GM12878 (cell line): Measurements from ENCODE around the gene KLF7. TPM values are rescaled to one million over a fixed set of nuclear protein-coding genes. Genes with fewer than 3 reads are reported as not detected.

Experiments used
- BRCA1 ChIP-seq: IDR thresholded peaks from 2 replicates; pipeline ENCODE4 v1.6.1; 2011; ENCODE audit warnings: low read depth, low read length, improper control_type of control experiment
- CBX5 ChIP-seq: sonication (generic); IDR thresholded peaks from 2 replicates; pipeline ENCODE4 v1.6.1; 2016; ENCODE audit warnings: low read depth, moderate library complexity, mild to moderate bottlenecking, inconsistent platforms
- GABPA ChIP-seq: IDR thresholded peaks from 2 replicates; pipeline ENCODE4 v1.6.1; 2014; ENCODE audit warnings: antibody characterized with exemption, low read depth, mild to moderate bottlenecking, inconsistent platforms
- PAX8 ChIP-seq: fragments of 450-650 bp; IDR thresholded peaks from 2 replicates; pipeline ENCODE4 v1.6.1; 2017; ENCODE audit warnings: mild to moderate bottlenecking, moderate library complexity
- SIX5 ChIP-seq: IDR thresholded peaks from 2 replicates; pipeline ENCODE4 v1.6.1; 2011; ENCODE audit warnings: mild to moderate bottlenecking, low read depth, low read length, moderate library complexity; ENCODE audit not compliant: severe bottlenecking
- SMARCA5 ChIP-seq: fragments of 450-650 bp; IDR thresholded peaks from 2 replicates; pipeline ENCODE4 v1.6.1; 2017; ENCODE audit warnings: mild to moderate bottlenecking
- TCF3 ChIP-seq: IDR thresholded peaks from 2 replicates; pipeline ENCODE4 v1.6.1; 2012; ENCODE audit warnings: low read depth, mild to moderate bottlenecking, low read length, borderline replicate concordance; ENCODE audit not compliant: insufficient read depth
- WRNIP1 ChIP-seq: IDR thresholded peaks from 2 replicates; pipeline ENCODE4 v1.6.1; 2011; ENCODE audit warnings: low read depth, low read length, improper control_type of control experiment, borderline replicate concordance
- polyA plus RNA-seq, 11 experiments: library from polyadenylated mRNA; depleted of rRNA in 4 of 11; unstranded in 6 of 11; stranded (reverse) in 5 of 11; fragments of >200 nt; fragmentation: Nextera tagmentation in 4 of 11; fragmentation: Illumina TruSeq in 1 of 11; extraction: Ambion mirVana in 4 of 11; extraction: Trizol in 1 of 11; gene quantifications; 1 replicate in 1 of 11; 2 replicates in 10 of 11; pipeline versions ENCODE4 v1.2.1 to v1.2.3, GENCODE V29; 2011 to 2016; ENCODE audit warnings: inconsistent platforms in 2 of 11, missing spikeins in 2 of 11, low read depth in 1 of 11
- total RNA-seq, 4 experiments: library from RNA; depleted of rRNA in 3 of 4; stranded (reverse); fragments of >200 nt in 3 of 4; fragmentation: Illumina TruSeq in 1 of 4; extraction: Trizol in 1 of 4; gene quantifications; 2 replicates each; pipeline versions ENCODE4 v1.2.1 to v1.2.3, GENCODE V29; 2013 to 2021
- TF ChIP-seq, protein P1 (sequence below): IDR thresholded peaks from 2 replicates; pipeline ENCODE4 v1.6.1; 2011; ENCODE audit warnings: low read depth, low read length, improper control_type of control experiment, borderline replicate concordance
- TF ChIP-seq, protein P2 (sequence below): IDR thresholded peaks from 2 replicates; pipeline ENCODE4 v1.6.1; 2011; ENCODE audit warnings: borderline replicate concordance, low read depth, mild to moderate bottlenecking, moderate library complexity, low read length; ENCODE audit not compliant: insufficient read depth, poor library complexity, severe bottlenecking
- TF ChIP-seq, protein P3 (sequence below): fragments of 450-650 bp; IDR thresholded peaks from 2 replicates; pipeline ENCODE4 v1.6.1; 2017; ENCODE audit warnings: antibody characterized with exemption, mild to moderate bottlenecking, moderate library complexity
- TF ChIP-seq, protein P4 (sequence below): fragments of 450-650 bp; IDR thresholded peaks from 2 replicates; pipeline ENCODE4 v1.6.1; 2014; ENCODE audit warnings: mild to moderate bottlenecking
- TF ChIP-seq, protein P5 (sequence below): fragments of 450-650 bp; IDR thresholded peaks from 2 replicates; pipeline ENCODE4 v1.6.1; 2017; ENCODE audit warnings: mild to moderate bottlenecking, moderate library complexity
- TF ChIP-seq, protein P6 (sequence below): fragments of 450-650 bp; formaldehyde crosslinking; IDR thresholded peaks from 2 replicates; pipeline ENCODE4 v1.4.0; 2022; ENCODE audit warnings: mild to moderate bottlenecking, moderate library complexity

The KLF7 gene
- total and polyA plus RNA-seq, 10 of the 15 experiments (the other 5 are each of a cell fraction or from before 2014, with no cell fraction given), result 2.4 to 24.8 (median 8.5) TPM

DNA sequence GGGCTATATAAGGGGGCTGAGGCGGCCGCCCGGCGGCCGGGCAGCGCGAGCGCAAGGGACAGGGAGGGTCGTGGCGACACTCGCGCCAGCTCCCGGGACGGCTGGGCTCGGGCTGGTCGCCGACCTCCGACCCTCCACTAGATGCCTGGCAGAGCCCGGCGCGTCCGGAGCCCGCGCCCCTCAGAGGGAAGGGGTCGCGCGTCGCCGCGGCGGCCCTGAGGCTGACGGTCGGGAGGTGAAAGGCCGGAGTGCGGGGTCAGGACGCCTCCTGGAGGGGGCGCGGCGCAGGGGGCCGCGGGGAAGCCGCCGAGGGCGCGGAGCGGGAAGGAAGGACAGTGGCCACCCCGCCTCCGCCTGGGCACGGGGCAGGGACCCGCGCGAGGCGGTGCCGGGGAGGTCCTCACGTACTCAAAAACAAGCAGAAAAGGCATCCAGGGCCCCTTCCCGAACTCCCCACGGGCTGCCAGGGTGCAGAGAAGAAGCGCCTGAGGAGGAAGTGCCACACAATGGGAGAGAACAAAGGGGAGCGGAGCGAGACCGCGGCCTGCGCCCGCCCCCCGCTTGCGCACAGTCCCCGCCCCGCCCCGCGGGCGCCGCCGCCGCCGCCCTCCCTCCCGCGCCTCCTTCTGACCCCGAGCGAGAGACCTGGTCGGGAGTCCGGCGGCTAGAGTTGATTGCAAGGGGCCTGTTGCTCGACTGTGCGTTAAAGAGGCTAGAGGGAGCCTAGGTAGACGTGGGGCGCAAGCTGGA is 776 bp upstream of the KLF7 start (continued):
- TF ChIP-seq, protein P1, sequence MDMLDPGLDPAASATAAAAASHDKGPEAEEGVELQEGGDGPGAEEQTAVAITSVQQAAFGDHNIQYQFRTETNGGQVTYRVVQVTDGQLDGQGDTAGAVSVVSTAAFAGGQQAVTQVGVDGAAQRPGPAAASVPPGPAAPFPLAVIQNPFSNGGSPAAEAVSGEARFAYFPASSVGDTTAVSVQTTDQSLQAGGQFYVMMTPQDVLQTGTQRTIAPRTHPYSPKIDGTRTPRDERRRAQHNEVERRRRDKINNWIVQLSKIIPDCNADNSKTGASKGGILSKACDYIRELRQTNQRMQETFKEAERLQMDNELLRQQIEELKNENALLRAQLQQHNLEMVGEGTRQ, result no peak
- TF ChIP-seq, protein P2, sequence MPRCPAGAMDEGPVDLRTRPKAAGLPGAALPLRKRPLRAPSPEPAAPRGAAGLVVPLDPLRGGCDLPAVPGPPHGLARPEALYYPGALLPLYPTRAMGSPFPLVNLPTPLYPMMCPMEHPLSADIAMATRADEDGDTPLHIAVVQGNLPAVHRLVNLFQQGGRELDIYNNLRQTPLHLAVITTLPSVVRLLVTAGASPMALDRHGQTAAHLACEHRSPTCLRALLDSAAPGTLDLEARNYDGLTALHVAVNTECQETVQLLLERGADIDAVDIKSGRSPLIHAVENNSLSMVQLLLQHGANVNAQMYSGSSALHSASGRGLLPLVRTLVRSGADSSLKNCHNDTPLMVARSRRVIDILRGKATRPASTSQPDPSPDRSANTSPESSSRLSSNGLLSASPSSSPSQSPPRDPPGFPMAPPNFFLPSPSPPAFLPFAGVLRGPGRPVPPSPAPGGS, result no peak
- TF ChIP-seq BRCA1 (no peak), SIX5 (no peak), GABPA (no peak), PAX8 (no peak), SMARCA5 (peak; percentile 82), WRNIP1 (0 out of 2 replicates have a peak, but pooled peaks have one; percentile 21), TCF3 (peak; percentile 73; the same call in 1 of the 2 replicates), CBX5 (no peak)
- TF ChIP-seq, protein P3, sequence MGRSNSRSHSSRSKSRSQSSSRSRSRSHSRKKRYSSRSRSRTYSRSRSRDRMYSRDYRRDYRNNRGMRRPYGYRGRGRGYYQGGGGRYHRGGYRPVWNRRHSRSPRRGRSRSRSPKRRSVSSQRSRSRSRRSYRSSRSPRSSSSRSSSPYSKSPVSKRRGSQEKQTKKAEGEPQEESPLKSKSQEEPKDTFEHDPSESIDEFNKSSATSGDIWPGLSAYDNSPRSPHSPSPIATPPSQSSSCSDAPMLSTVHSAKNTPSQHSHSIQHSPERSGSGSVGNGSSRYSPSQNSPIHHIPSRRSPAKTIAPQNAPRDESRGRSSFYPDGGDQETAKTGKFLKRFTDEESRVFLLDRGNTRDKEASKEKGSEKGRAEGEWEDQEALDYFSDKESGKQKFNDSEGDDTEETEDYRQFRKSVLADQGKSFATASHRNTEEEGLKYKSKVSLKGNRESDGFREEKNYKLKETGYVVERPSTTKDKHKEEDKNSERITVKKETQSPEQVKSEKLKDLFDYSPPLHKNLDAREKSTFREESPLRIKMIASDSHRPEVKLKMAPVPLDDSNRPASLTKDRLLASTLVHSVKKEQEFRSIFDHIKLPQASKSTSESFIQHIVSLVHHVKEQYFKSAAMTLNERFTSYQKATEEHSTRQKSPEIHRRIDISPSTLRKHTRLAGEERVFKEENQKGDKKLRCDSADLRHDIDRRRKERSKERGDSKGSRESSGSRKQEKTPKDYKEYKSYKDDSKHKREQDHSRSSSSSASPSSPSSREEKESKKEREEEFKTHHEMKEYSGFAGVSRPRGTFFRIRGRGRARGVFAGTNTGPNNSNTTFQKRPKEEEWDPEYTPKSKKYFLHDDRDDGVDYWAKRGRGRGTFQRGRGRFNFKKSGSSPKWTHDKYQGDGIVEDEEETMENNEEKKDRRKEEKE, result 0 out of 2 replicates have a peak, but pooled peaks have one; percentile 26
- TF ChIP-seq, protein P4, sequence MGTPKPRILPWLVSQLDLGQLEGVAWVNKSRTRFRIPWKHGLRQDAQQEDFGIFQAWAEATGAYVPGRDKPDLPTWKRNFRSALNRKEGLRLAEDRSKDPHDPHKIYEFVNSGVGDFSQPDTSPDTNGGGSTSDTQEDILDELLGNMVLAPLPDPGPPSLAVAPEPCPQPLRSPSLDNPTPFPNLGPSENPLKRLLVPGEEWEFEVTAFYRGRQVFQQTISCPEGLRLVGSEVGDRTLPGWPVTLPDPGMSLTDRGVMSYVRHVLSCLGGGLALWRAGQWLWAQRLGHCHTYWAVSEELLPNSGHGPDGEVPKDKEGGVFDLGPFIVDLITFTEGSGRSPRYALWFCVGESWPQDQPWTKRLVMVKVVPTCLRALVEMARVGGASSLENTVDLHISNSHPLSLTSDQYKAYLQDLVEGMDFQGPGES, result no peak
- TF ChIP-seq, protein P5, sequence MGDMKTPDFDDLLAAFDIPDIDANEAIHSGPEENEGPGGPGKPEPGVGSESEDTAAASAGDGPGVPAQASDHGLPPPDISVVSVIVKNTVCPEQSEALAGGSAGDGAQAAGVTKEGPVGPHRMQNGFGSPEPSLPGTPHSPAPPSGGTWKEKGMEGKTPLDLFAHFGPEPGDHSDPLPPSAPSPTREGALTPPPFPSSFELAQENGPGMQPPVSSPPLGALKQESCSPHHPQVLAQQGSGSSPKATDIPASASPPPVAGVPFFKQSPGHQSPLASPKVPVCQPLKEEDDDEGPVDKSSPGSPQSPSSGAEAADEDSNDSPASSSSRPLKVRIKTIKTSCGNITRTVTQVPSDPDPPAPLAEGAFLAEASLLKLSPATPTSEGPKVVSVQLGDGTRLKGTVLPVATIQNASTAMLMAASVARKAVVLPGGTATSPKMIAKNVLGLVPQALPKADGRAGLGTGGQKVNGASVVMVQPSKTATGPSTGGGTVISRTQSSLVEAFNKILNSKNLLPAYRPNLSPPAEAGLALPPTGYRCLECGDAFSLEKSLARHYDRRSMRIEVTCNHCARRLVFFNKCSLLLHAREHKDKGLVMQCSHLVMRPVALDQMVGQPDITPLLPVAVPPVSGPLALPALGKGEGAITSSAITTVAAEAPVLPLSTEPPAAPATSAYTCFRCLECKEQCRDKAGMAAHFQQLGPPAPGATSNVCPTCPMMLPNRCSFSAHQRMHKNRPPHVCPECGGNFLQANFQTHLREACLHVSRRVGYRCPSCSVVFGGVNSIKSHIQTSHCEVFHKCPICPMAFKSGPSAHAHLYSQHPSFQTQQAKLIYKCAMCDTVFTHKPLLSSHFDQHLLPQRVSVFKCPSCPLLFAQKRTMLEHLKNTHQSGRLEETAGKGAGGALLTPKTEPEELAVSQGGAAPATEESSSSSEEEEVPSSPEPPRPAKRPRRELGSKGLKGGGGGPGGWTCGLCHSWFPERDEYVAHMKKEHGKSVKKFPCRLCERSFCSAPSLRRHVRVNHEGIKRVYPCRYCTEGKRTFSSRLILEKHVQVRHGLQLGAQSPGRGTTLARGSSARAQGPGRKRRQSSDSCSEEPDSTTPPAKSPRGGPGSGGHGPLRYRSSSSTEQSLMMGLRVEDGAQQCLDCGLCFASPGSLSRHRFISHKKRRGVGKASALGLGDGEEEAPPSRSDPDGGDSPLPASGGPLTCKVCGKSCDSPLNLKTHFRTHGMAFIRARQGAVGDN, result peak; percentile 81
- TF ChIP-seq, protein P6, sequence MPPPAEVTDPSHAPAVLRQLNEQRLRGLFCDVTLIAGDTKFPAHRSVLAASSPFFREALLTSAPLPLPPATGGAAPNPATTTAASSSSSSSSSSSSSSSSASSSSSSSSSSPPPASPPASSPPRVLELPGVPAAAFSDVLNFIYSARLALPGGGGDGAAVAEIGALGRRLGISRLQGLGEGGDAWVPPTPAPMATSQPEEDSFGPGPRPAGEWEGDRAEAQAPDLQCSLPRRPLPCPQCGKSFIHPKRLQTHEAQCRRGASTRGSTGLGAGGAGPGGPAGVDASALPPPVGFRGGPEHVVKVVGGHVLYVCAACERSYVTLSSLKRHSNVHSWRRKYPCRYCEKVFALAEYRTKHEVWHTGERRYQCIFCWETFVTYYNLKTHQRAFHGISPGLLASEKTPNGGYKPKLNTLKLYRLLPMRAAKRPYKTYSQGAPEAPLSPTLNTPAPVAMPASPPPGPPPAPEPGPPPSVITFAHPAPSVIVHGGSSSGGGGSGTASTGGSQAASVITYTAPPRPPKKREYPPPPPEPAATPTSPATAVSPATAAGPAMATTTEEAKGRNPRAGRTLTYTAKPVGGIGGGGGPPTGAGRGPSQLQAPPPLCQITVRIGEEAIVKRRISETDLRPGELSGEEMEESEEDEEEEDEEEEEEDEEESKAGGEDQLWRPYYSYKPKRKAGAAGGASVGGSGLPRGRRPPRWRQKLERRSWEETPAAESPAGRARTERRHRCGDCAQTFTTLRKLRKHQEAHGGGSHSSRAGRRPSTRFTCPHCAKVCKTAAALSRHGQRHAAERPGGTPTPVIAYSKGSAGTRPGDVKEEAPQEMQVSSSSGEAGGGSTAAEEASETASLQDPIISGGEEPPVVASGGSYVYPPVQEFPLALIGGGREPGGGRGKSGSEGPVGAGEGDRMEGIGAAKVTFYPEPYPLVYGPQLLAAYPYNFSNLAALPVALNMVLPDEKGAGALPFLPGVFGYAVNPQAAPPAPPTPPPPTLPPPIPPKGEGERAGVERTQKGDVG (CRISPR knock-in tag), result no peak; the same call in 1 of the 2 replicates
